GM20000 (cell line): Measurements from ENCODE around the gene ACY1.

ENCODE experiments used
- DNase-seq: peaks from one replicate; pipeline ENCODE4 v3.0.0; 2012; ENCODE audit warnings: low spot score
- TF ChIP-seq, protein P1 (sequence below): IDR thresholded peaks from 2 replicates; pipeline ENCODE4 v1.5.1; 2012; ENCODE audit warnings: mild to moderate bottlenecking, control low read depth; ENCODE audit errors: extremely low read depth, missing control alignments

ACY1 gene

GRCh38 chr3:51962854-51963530 is 20.3 kb upstream of the ACY1 start:
- no peak for DNase-seq

GRCh38 chr3:51963951-51964451 is 19.3 kb upstream of the ACY1 start:
- no peak for DNase-seq
- TF ChIP-seq, protein P1, sequence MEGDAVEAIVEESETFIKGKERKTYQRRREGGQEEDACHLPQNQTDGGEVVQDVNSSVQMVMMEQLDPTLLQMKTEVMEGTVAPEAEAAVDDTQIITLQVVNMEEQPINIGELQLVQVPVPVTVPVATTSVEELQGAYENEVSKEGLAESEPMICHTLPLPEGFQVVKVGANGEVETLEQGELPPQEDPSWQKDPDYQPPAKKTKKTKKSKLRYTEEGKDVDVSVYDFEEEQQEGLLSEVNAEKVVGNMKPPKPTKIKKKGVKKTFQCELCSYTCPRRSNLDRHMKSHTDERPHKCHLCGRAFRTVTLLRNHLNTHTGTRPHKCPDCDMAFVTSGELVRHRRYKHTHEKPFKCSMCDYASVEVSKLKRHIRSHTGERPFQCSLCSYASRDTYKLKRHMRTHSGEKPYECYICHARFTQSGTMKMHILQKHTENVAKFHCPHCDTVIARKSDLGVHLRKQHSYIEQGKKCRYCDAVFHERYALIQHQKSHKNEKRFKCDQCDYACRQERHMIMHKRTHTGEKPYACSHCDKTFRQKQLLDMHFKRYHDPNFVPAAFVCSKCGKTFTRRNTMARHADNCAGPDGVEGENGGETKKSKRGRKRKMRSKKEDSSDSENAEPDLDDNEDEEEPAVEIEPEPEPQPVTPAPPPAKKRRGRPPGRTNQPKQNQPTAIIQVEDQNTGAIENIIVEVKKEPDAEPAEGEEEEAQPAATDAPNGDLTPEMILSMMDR: no peak

More at GRCh38 chr3:51962854-51963530, 20.3 kb upstream of the ACY1 start:
- TF ChIP-seq, protein P1: no peak

DNA sequence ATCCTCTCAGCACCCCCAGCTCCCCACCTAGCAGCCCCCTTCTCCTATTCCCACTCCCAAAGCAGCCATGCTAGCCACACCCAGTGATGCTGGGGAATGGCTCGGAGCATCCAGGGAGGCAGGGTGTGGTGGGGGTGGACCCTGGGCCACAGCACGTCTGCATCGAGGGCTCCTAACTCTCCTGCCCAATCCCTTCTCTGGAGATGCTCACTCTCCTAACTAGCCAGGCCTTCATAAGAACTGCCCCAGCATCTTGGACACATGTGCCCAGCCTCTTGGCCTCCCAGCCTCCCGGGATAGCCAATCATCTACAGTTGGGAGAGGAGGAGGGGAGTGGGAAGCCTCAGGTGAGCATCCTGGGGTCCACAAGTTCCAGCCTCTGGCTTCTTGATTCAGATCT is 18.8 kb upstream of the ACY1 start:
- DNase-seq: no peak
- TF ChIP-seq, protein P1: no peak

GRCh38 chr3:51966016-51966415 is 17.3 kb upstream of the ACY1 start:
- peak; percentile 8 for DNase-seq
- TF ChIP-seq, protein P1: no peak

GRCh38 chr3:51966486-51966885 is 16.8 kb upstream of the ACY1 start:
- TF ChIP-seq, protein P1: no peak
- DNase-seq: no peak

- TF ChIP-seq, protein P1: no peak
- peak; percentile 36 for DNase-seq
These were observed 16.4 kb upstream of the ACY1 start for GRCh38 chr3:51966922-51967383.

DNA sequence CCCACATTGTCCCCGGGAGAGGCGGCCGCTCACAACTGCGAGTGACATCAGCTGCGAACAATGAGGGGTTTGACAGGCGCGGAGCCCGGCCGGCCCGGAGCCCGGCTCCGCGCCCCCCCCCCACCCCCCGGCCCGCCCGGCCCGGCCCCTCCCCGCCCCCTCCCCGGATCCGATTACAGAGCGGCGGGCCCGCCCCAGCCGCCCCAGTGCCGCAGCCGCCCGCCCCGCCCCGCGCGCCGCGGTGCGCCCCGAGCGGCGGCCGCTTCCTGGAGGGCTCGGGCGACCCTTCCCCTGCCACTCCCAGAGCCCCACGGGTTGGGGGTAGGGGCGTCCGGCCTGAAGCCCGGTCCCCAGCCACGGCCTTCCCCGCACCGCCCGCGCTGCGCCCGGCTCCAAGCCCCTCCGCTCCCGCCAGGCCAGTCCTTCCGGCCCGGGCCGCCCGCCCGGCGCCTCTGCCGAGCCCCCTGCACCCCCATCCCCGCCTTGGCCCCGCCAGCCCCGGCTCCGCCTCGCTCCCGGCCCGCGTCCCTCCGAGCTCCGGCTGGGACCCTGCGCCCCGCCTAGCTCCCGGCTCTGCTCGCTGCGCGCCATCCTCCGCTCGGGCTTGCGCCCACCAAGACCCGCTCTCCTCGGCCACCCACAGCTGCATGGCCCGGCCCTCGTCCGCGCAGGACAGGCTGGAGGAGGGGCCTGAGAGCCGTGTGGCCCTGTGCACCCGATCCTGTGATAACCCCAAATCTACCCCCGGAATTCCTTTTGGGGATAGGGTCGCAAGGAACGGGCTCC is 15.8 kb upstream of the ACY1 start, which contains the start of gene PCBP4:
PCBP4 (minus strand) TSS at position 71 of the 786 bp plus-strand sequence. CDS start 6,214 bp downstream, outside the sequence.
- DNase-seq: peak; percentile 84
- TF ChIP-seq, protein P1: no peak
